COR-L47 (cell line): ENCODE measurements around the gene SNTB2.

Source experiments
- DNase-seq: peaks from one replicate; lab custom pipeline; 2025; lab: John Stamatoyannopoulos, UW

The SNTB2 gene

GRCh38 chr16:69344171-69344570 is 157.2 kb downstream of the SNTB2 start:
- no peak for DNase-seq

- no peak for DNase-seq
Measured at GRCh38 chr16:69345923-69346322, 159.0 kb downstream of the SNTB2 start.

GRCh38 chr16:69346683-69347082 is 159.7 kb downstream of the SNTB2 start:
- DNase-seq = no peak

- no peak for DNase-seq
Measured at GRCh38 chr16:69348222-69348621, 161.3 kb downstream of the SNTB2 start.

- DNase-seq = no peak
Measured at GRCh38 chr16:69349536-69349935, 162.6 kb downstream of the SNTB2 start.

GRCh38 chr16:69350536-69351133 is 163.7 kb downstream of the SNTB2 start:
- no peak for DNase-seq

GRCh38 chr16:69351309-69352027 is 164.5 kb downstream of the SNTB2 start, which contains the start of gene TMED6:
Gene TMED6, minus strand, starts transcription at chr16:69351786. Its CDS starts 33 bp downstream, at chr16:69351753.
- DNase-seq = no peak
